HG02970 (cell line): ENCODE data around the gene RNF187.

ENCODE experiments used
- ATAC-seq: cut with Tn5 transposase; IDR thresholded peaks from one replicate; pipeline ENCODE4 v1.9.1; 2021; ENCODE audit warnings: mild to moderate bottlenecking, moderate library complexity, moderate number of reproducible peaks; ENCODE audit not compliant: unreplicated experiment, low FRiP score

The RNF187 gene

DNA sequence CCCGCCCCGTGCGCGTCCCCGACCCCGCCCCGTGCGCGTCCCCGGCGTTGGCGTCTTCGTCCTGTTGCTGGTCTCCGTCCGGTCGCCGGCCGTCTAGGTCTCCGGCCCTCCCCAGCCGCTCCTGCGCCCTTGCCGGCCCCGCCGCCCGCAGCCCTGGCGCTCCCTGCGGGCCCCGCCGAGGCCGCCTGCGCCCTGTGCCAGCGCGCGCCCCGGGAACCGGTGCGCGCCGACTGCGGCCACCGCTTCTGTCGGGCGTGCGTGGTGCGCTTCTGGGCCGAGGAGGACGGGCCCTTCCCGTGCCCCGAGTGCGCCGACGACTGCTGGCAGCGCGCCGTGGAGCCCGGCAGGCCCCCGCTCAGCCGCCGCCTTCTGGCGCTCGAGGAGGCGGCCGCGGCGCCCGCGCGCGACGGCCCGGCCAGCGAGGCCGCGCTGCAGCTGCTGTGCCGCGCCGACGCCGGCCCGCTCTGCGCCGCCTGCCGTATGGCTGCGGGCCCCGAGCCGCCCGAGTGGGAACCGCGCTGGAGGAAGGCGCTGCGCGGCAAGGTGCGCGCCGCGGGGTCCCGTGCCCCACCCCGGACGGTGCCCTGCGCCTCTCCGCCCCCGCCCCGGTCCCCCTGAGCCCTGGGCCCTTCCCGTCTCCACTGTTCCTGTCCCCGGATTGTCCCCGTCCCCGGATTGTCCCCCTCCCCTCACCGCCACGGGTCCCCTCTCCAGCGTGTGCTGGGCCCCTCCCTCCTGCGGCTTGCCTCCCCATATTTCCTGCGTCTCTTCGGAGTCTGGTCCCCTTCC, at the start of gene RNF187:
RNF187 (plus strand) TSS at position 47 of the 789 bp plus-strand sequence.
- ATAC-seq = peak; percentile 28

DNA sequence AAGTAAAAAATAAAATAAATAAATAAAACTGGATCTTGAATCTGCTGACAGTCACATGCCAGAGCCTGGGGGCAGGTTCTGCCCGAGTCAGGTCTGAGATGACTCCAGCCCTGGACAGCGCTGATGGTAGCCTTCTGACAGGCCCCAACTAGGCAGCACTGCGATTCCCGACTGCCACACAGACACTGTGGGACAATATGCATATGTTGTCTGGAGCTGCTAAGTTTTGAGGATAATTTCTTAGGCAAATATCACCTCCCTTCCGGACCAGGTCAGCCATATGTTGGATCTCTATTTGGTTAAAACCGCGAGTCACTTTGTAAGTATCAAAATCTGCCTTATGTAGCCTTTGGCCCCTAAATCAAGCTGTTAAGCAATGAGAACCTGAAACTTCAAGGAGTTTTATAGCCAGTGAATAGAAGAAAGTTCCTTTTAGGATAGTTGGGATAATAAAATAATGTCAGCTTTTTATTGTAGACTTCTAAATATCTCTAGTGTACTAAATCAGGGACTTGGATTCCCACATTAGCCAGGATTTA, 49.7 kb upstream of the RNF187 start:
- no peak for ATAC-seq

DNA sequence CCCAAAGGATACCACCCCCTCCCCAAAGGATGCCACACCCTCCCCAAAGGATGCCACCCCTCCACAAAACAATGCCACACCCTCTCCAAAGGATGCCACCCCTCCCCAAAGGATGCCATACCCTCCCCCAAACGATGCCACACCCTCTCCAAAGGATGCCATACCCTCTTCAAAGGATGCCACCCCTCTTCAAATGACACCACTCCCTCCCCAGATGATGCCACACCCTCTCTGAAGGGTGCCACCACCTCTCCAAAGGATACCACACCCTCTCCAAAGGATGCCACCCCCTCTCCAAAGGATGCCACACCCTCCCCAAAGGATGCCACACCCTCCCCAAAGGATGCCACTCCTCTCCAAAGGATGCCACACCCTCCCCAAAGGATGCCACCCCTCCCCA, 48.9 kb upstream of the RNF187 start:
- no peak for ATAC-seq

DNA sequence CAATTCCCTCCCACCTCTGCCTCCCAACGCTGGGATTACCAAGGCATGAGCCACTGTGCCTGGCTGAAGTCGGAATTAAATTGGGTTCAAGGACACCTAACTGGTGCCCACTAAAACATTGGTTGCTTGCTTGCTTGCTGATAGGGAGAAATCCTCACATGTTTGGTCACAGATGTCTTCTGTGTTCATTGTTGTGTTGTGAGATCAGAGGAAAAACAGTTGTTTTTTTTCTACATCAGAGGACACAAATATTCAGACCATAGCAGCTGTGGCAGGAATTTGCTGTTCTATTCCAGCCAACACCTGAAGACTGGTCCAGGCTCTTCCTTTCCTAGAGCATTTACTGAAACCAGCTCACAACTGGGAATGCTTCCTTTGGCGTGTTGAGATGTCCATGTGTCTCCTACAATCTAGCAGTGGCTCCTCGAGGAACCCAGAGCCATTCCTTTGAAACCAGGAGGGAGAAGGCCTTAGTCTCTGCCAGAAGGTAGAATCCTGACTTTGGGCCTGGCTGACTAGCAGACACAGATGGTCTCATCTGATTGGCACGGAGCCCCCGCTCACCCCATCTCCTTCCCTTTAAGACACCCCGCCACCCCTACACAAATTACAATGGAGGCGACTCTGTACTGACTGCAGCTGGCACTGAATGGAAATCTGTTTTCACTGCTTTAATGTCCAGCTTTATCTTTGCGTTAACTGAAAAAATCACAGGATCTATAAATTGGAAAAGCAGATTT, 46.3 kb upstream of the RNF187 start:
- no peak for ATAC-seq

DNA sequence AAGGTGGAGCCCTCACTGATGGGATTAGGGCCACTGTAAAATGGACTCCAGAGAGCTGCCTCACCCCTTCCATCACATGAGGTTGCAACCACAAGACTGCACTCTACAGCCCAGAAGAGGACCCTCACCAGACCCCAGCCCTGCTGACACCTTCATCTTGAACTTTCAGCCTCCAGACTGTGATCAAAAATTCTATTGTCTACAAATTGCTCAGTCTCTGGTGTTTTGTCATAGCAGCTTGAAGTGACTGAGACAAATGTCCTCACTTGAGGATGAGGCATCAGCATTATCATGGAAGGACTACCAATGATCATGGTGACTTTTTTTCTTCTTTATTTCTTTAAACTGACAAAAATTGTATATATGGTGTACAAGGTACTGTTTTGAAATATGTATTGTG, 43.8 kb upstream of the RNF187 start:
- no peak for ATAC-seq

DNA sequence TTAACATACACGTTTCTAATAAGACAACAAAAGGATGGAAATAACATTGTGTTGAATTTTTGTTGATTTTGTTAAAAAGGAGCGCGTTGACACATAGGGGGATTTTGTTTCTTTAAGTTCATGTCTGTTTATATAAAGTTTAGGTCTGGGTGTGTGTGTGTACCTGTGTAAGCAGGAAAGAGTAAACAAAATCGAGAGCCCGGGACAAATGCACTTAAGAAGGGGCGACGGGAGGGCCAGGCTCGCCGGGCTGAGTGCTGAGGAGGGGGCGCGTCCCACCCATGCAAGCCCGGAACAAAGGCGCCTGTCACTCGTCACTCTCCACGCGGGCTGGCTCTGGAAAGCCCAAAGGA, 41.7 kb upstream of the RNF187 start:
- no peak for ATAC-seq

DNA sequence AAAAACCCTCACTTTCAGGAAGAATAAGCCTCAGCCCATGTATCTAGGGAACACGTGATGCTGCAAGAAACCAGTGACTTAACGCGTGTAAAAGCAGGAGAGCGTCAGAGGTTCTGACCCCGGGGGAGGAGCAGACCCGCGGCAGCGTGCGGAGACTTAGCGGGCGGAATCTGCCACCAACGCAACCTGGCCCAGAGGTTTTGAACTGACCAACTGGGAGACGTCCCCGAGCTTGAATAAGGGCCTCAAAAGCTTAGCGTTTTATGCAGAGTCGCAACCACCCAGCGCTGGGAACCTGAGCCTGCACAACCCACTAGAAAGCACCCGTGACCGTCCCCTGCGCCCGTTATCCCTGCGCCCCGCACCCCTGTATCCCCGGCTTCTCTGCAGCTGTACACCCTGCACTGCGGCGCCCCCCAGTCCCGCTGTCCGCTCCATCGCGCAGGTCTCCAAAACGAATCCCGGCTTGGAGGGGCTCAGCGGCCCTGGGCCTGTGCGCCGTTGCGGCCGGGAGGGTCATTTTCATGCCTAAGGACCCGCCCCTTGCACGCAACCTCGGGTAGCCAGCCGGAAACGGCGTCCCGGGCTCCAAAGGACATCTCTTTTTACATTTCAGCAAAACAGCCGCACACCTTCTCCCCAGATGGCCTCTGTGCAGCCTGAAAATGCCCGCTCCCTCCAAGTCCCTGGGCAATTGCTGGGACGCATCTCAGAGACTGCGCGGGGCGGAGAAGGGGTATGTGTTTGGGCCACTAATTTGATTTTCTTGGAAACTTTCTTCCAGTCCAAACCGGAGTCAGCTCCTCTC, 41.1 kb upstream of the RNF187 start:
- no peak for ATAC-seq

DNA sequence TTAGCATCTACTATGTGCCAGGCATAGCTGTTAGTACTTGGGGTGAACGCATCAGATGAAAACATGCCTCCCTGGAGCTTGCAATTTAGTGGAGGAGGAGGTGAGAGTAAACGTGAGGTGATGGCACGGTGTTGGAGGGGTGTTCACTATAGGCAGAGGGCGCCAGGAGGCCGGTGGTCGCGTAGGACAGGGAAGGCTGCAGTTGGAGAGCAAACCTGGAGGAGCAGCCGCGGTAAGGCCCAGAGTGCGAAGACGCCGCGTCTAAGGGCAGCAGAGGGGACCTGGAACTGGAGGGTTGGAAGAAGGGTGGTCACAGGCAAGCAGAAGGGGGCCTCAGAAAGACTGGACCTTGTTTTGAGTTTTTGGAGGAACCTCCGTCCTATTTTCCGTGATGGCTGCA, 40.3 kb upstream of the RNF187 start:
- no peak for ATAC-seq

DNA sequence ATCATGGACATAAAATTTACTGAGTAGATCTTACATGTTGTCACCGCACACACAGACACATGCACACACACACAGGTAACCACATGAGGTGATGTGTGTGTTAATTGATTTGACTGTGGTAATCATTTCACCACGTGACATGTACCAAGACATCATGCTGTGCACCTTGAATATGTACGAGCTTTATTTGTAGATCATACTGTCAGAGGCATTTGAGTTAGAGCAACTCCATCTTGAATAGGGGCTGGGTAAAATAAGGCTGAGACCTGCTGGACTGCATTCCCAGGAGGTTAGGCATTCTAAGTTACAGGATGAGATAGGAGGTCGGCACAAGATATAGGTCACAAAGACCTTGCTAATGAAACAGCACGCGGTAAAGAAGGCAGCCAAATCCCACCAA, 38.8 kb upstream of the RNF187 start:
- no peak for ATAC-seq

DNA sequence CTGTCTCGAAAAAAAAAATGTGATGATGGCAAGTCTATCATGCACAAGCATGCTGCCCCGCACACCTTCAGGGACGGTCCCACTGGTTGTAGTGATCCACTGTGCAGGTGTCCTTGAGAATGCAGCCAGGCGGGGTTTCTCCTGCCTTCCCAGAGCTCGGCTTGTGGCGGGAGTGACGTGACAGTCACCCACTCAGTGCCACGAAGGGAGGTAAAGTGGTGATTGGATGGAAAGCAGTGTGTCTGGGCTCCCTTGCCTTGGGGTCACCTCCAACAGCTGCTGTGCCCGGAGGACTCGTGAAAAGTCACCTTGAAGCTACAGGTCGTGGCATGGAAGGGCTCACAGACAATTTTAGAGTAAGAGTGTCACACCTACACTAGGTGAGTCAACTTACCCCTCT, 37.0 kb upstream of the RNF187 start:
- ATAC-seq = no peak

DNA sequence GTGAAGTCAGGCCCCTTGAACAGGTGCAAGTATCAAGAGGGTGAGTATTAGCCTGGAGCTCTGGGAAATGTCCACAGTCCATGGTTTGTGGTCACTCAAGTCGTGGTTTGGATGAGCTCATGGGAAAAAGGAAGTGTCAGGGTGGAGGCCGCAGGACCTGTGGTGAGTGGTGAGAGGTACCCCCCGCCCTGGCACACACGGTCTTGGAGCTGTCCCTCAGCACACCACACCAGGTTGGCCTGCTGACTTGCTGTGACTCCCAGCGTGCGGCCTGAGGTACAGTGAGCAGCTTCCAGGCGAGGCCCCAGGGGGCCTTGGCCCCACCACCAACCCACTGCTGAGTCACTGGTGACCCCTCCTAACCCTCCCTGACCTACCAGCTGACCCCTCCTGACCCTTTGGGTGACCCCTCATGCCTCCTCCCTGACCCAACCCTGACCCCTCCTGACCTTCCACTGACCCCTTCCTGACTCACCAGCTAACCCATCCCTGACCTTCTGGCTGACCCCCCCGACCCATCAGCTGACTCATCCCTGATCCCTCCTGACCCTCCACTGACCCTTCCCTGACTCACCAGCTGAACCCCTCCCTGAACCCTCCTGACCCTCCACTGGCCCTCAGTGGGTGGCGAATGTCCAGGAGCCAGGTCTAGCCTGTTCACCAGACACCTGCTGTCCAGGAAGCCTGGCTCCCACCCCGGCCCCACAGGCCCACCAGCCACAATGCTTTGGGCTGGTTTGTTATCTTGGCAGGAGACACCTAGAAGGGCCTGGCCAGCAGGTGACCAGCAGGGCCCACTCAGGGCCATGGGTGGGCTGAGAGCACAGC, 34.8 kb upstream of the RNF187 start:
- ATAC-seq = no peak

DNA sequence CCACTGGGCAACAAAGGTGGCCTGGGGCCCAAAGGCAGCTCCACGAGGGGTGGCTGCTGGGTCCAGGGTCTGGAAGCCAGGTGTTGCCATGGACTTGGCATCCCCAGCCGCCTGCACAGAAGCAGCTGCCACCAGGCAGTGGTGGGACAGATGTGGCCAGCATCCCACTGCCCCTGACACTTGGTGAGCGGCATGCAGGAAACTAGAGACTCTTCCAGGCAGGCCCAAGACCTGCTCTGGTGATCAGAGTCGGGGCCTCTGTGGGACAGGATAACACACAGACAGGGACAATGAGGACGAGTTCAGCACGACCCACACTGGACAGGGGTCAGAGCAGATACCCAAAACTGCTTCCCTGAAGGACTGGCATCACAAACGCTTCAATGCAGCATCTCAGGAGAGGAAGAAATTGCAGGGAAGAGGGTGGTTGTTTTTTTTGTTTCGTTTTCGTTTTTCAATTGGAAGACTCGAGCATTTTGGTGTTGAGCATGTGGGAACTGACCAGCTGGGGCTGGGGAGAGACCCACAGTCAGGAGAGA, 34.1 kb upstream of the RNF187 start:
- ATAC-seq = no peak

DNA sequence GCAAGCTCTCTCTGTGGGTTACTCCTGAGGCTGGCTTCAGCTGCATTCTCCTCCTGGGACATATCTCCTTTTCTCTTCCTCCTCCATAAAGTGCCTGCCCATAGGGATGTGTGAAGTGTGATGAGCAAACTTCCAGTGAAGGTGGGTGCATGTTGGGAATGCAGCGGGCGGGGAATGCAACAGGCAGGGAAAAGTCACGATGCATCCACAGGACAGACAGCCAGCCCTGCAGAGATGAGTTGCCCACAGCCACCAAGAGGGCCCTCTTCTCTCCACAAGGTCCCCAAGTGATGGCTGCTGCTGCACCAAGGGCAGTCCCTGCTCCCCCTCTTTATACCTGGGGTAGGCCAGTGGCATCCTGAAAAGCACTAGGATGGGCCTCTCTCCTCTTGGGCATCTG, 33.6 kb upstream of the RNF187 start:
- ATAC-seq = no peak

DNA sequence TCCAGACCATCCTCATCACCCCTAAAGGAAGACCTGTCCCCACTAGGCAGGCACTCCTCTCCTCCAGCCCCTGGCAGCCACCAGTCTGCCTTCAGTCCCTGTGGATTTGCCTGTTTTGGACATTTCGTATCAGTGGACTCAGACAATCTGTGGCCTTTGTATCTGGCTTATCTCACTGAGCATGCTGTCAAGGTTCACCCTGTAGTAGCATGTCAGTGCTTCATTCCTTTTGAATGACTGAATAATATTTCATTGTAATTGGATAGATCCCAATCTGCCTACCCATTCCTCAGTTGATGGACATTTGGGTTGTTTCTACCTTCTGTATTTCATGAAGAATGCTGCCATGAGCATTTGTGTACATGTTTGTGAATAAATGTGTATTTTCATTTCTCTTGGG, 32.9 kb upstream of the RNF187 start:
- ATAC-seq = no peak

DNA sequence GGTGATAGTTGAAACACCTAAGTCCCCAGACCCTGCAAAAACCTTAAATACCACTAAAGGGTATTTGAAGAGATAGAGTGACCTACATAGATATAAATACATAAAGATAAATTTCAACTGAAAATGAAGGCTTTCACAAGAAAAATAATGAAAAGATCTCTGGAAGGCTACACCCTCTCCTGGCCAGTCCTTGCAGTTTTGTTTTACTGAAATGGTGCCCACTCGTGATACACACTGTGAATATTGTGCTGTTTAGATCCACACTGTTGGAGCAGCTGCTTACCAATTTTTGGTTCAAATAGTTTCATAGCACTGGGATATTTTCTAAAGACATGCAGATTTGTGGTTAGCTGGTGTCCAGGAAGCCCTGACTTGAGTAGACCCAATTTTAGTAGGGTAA, 31.5 kb upstream of the RNF187 start:
- no peak for ATAC-seq

DNA sequence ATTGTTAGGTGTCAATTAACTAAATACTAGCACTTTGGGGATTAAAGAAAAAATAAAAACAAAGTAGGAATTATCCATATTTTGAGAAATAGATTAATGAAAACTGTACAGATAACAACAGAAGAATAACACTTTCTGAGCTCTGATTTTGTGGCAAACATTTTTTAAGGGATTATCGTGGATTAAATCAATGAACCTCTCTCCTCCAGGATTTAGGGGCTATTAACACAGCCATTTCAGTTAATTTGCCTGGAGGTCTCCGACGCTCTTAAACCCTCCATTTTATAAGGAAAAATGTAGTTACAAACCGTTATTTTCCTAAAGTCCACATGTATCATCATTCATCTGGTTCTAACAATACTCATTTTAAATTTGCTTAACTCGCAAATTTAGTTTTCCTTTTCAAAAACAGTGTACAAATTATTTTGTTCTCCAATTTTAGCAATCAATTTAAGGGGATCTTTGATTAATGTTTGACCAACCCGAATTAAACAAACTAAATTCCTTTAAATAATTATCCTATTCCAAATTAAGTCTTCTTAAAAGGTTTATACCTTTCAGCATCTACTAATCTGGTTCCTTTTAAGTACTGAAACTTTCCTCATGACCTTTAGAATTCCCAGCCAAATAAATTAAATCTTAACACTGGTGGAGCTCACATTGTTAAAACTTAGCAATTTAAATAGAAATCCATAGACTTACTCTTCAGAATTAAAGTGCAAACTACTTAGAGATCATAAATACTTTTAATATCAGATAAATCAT, 30.7 kb upstream of the RNF187 start:
- no peak for ATAC-seq

DNA sequence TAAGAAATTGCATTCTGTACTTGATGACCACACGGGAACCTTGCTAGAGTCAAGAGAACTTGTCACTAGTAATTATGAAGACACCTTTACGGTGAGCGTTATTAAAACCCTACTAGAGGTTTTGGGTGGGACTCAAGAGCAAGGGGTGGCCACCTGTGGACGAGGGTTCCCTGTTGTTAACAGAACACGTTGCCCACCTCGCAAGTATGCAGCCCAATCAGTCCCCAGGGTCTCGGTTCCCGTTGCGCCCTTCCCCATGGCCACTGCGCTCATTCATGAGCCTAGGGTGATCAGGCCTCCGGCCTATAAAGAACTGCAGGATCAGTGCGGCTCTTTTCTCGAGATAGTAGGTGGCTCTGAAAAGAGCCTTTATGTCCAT, 30.2 kb upstream of the RNF187 start:
- peak; percentile 3 for ATAC-seq

DNA sequence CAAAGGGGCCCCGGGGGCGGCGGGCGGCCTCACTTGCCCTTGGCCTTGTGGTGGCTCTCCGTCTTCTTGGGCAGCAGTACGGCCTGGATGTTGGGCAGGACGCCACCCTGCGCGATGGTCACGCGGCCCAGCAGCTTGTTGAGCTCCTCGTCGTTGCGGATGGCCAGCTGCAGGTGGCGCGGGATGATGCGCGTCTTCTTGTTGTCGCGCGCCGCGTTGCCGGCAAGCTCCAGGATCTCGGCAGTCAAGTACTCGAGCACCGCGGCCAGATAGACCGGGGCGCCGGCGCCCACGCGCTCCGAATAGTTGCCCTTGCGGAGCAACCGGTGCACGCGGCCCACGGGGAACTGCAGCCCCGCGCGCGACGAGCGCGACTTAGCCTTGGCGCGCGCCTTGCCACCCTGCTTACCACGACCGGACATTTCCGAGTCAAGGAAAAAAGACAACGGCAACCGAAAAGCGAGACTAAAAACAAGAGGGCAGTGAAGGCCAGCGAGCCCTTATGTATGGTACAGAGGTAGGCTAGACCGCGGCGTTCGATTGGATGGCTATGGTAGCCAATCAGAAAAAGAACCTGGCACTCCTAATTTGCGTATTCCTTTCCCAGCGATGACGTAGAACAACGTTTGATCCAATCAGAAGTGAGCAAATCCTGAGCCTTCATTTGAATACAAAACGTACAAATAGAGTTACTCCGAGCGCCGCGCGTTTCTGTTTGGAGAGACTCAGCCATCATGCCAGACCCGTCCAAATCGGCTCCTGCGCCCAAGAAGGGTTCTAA, 29.6 kb upstream of the RNF187 start:
- ATAC-seq = peak; percentile 66
